ENCODE results near the gene CREBBP. TPM values are rescaled to one million over a fixed set of nuclear protein-coding genes. Genes with fewer than 3 reads are reported as not detected.
"Not testable (repeated sequence)": the region's sequence is repeated elsewhere in the genome, so short reads cannot be mapped to it uniquely, and the experiment has no call there.

Gene CREBBP
- total and polyA plus RNA-seq, 5 experiments from 2014 or later, result 2.9 to 167 (median 12.0) TPM

GRCh38 chr16:3907586-3907985, 27.1 kb upstream of the CREBBP start:
- H3K27ac Mint-ChIP-seq, result no peak overlapping the region
- H3K9me3 Mint-ChIP-seq, result no peaks in the 10 kb centered on the region
- POLR2A ChIA-PET, result no interaction called here
- ATAC-seq (no peak), DNase-seq (no peak)
- peaks cover 0 to 2% (median 0%) of the 10 kb centered on the region in 4 donors for H3K4me1 Mint-ChIP-seq
- H3K27me3 Mint-ChIP-seq, result peaks cover 0 to 2% (median 0%) of the 10 kb centered on the region in 5 donors
- no peaks in the 10 kb centered on the region for H3K36me3 Mint-ChIP-seq
- no peak overlapping the region for H3K4me3 Mint-ChIP-seq

- Mint-ChIP-seq H3K4me1 (peaks cover 0 to 2% (median 0%) of the 10 kb centered on the region in 4 donors), H3K4me3 (no peak overlapping the region), H3K9me3 (no peaks in the 10 kb centered on the region), H3K27ac (no peak overlapping the region), H3K27me3 (peaks cover 0 to 2% (median 0%) of the 10 kb centered on the region in 5 donors), H3K36me3 (no peaks in the 10 kb centered on the region)
- DNase-seq, result no peak
- POLR2A ChIA-PET, result no interaction called here
- no peak for ATAC-seq
These were observed 25.9 kb upstream of the CREBBP start for GRCh38 chr16:3906363-3906762.

- Mint-ChIP-seq H3K9me3 (no peaks in the 10 kb centered on the region), H3K4me3 (no peak overlapping the region), H3K27me3 (peaks cover 0 to 2% (median 0%) of the 10 kb centered on the region in 5 donors), H3K27ac (no peak overlapping the region), H3K36me3 (no peaks in the 10 kb centered on the region), H3K4me1 (no peaks in the 10 kb centered on the region)
- no peak for DNase-seq
- POLR2A ChIA-PET, result interaction anchor here (0.6 to 0.7 kb wide), 3 partner anchors 113 to 520 kb away, joined by 3 to 4 read pairs (median 3); no protein-coding TSS in a partner anchor
- no peak for ATAC-seq
These were observed 24.4 kb upstream of the CREBBP start for GRCh38 chr16:3904875-3905274.

GRCh38 chr16:3890091-3890490, 9.6 kb upstream of the CREBBP start:
- no peak overlapping the region for H3K4me3 Mint-ChIP-seq
- H3K9me3 Mint-ChIP-seq, result peaks cover 0 to 3% (median 0%) of the 10 kb centered on the region in 9 donors
- peaks cover 0 to 3% (median 0%) of the 10 kb centered on the region in 3 donors for H3K36me3 Mint-ChIP-seq
- peaks cover 3 to 16% (median 14%) of the 10 kb centered on the region in 5 donors for H3K27me3 Mint-ChIP-seq
- no peak for DNase-seq
- POLR2A ChIA-PET, result no interaction called here
- no peak overlapping the region for H3K27ac Mint-ChIP-seq
- ATAC-seq, result no peak
- H3K4me1 Mint-ChIP-seq, result peaks cover 0 to 2% (median 0%) of the 10 kb centered on the region in 4 donors

- H3K36me3 Mint-ChIP-seq, result no peaks in the 10 kb centered on the region
- H3K9me3 Mint-ChIP-seq, result peaks cover 0 to 2% (median 0%) of the 10 kb centered on the region in 9 donors
- H3K4me3 Mint-ChIP-seq, result no peak overlapping the region
- H3K27ac Mint-ChIP-seq, result no peak overlapping the region
- H3K4me1 Mint-ChIP-seq, result peaks cover 0 to 2% (median 0%) of the 10 kb centered on the region in 4 donors
- POLR2A ChIA-PET, result no interaction called here
- ATAC-seq (no peak), DNase-seq (no peak)
- peaks cover 1 to 15% (median 13%) of the 10 kb centered on the region in 5 donors for H3K27me3 Mint-ChIP-seq
These were observed 8.5 kb upstream of the CREBBP start for GRCh38 chr16:3889059-3889458.

GRCh38 chr16:3885999-3886398, 5.5 kb upstream of the CREBBP start:
- H3K9me3 Mint-ChIP-seq, H3K36me3 Mint-ChIP-seq, H3K4me3 Mint-ChIP-seq, POLR2A ChIA-PET, ATAC-seq, H3K4me1 Mint-ChIP-seq, H3K27ac Mint-ChIP-seq, DNase-seq: not testable (repeated sequence)
- H3K27me3 Mint-ChIP-seq, result peaks cover 0 to 14% (median 4%) of the 10 kb centered on the region in 5 donors

- Mint-ChIP-seq H3K4me3 (no peak overlapping the region), H3K9me3 (peaks cover 0 to 2% (median 0%) of the 10 kb centered on the region in 9 donors), H3K27me3 (peaks cover 0 to 11% (median 0%) of the 10 kb centered on the region in 5 donors), H3K36me3 (no peaks in the 10 kb centered on the region), H3K27ac (no peak overlapping the region), H3K4me1 (peaks cover 0 to 9% (median 5%) of the 10 kb centered on the region in 4 donors)
- ATAC-seq, result no peak
- POLR2A ChIA-PET, result interaction anchor here (0.7 kb wide), 1 partner anchor 175 kb away, joined by 6 read pairs; no protein-coding TSS in a partner anchor
- DNase-seq, result no peak
These were observed 3.9 kb upstream of the CREBBP start for GRCh38 chr16:3884398-3884797.

GRCh38 chr16:3882531-3882930, 2.0 kb upstream of the CREBBP start:
- POLR2A ChIA-PET, result no interaction called here
- peak overlapping the region in 6 of 10 donors; percentile 2 to 90 (median 72) for H3K27ac Mint-ChIP-seq
- peaks cover 17 to 28% (median 21%) of the 10 kb centered on the region in 4 donors for H3K4me1 Mint-ChIP-seq
- H3K36me3 Mint-ChIP-seq, result peaks cover 0 to 7% (median 5%) of the 10 kb centered on the region in 3 donors
- H3K27me3 Mint-ChIP-seq, result peaks cover 0 to 11% (median 0%) of the 10 kb centered on the region in 5 donors
- DNase-seq (no peak), ATAC-seq (no peak)
- H3K4me3 Mint-ChIP-seq, result peak overlapping the region; percentile 48 to 83 (median 76)
- peaks cover 0 to 2% (median 0%) of the 10 kb centered on the region in 9 donors for H3K9me3 Mint-ChIP-seq

GRCh38 chr16:3881499-3881990, 1.0 kb upstream of the CREBBP start:
- peaks cover 0 to 14% (median 5%) of the 10 kb centered on the region in 3 donors for H3K36me3 Mint-ChIP-seq
- H3K9me3 Mint-ChIP-seq, result peaks cover 0 to 2% (median 0%) of the 10 kb centered on the region in 9 donors
- peak overlapping the region; percentile 65 to 83 (median 76) for H3K4me3 Mint-ChIP-seq
- DNase-seq (peak in 2 of 10 donors; percentile 8 to 10), ATAC-seq (no peak)
- peaks cover 0 to 9% (median 0%) of the 10 kb centered on the region in 5 donors for H3K27me3 Mint-ChIP-seq
- peak overlapping the region in 9 of 10 donors; percentile 48 to 94 (median 81) for H3K27ac Mint-ChIP-seq
- POLR2A ChIA-PET, result interaction anchor here (0.6 to 1.5 kb wide), 3 partner anchors 109 to 372 kb away, joined by 3 to 5 read pairs (median 4); no protein-coding TSS in a partner anchor
- peaks cover 26 to 37% (median 31%) of the 10 kb centered on the region in 4 donors for H3K4me1 Mint-ChIP-seq

- H3K36me3 Mint-ChIP-seq, result peaks cover 0 to 17% (median 5%) of the 10 kb centered on the region in 3 donors
- peaks cover 32 to 53% (median 46%) of the 10 kb centered on the region in 4 donors for H3K4me1 Mint-ChIP-seq
- H3K27me3 Mint-ChIP-seq, result peaks cover 0 to 9% (median 0%) of the 10 kb centered on the region in 5 donors
- peak overlapping the region in 6 of 10 donors; percentile 80 to 94 (median 92) for H3K4me3 Mint-ChIP-seq
- POLR2A ChIA-PET, result interaction anchor here (0.6 to 1.5 kb wide), 7 partner anchors 12 to 423 kb away, joined by 3 to 5 read pairs (median 3); no protein-coding TSS in a partner anchor
- peak overlapping the region in 3 of 10 donors; percentile 92 to 96 (median 95) for H3K27ac Mint-ChIP-seq
- peak; percentile 56 to 83 (median 71) for DNase-seq
- peak; percentile 66 to 67 for ATAC-seq
- H3K9me3 Mint-ChIP-seq, result peaks cover 0 to 2% (median 0%) of the 10 kb centered on the region in 9 donors
These were observed 487 bp downstream of the CREBBP start for GRCh38 chr16:3879887-3880564.

- Mint-ChIP-seq H3K4me3 (peak overlapping the region; percentile 80 to 96 (median 92)), H3K36me3 (peaks cover 0 to 17% (median 5%) of the 10 kb centered on the region in 3 donors), H3K9me3 (peaks cover 0 to under 1% (median 0%) of the 10 kb centered on the region in 9 donors), H3K27ac (peak overlapping the region; percentile 86 to 95 (median 92)), H3K4me1 (peaks cover 37 to 59% (median 52%) of the 10 kb centered on the region in 4 donors), H3K27me3 (peaks cover 0 to 8% (median 0%) of the 10 kb centered on the region in 5 donors)
- ATAC-seq (peak in 1 of 2 donors; percentile 9), DNase-seq (peak in 1 of 10 donors; percentile 24)
- POLR2A ChIA-PET, result interaction anchor here (0.6 to 1.0 kb wide), 4 partner anchors 12 to 163 kb away, joined by 3 to 4 read pairs (median 3); partner anchors contain the start of gene TRAP1
These were observed 1.1 kb downstream of the CREBBP start for GRCh38 chr16:3879258-3879886.

GRCh38 chr16:3878610-3879009, 1.9 kb downstream of the CREBBP start:
- DNase-seq, result no peak
- Mint-ChIP-seq H3K4me1 (peaks cover 44 to 67% (median 60%) of the 10 kb centered on the region in 4 donors), H3K9me3 (no peaks in the 10 kb centered on the region), H3K4me3 (peak overlapping the region; percentile 80 to 96 (median 92)), H3K36me3 (peaks cover 0 to 17% (median 5%) of the 10 kb centered on the region in 3 donors), H3K27me3 (peaks cover 0 to 7% (median 0%) of the 10 kb centered on the region in 5 donors), H3K27ac (peak overlapping the region; percentile 69 to 95 (median 92))
- ATAC-seq, result no peak
- POLR2A ChIA-PET, result interaction anchor here (1.0 to 1.2 kb wide), 2 partner anchors 161 to 375 kb away, joined by 3 read pairs; partner anchors contain the start of gene TRAP1
